ENCODE measurements around the gene ATG9A.

ATG9A gene

GRCh38 chr2:219181531-219181930 lies 47.9 kb downstream of the ATG9A start:
- Histone ChIP-seq H3K4me3 (ENCODE audit: low read length) (no peak overlapping the region), H2AFZ (ENCODE audit: low read depth, low read length) (no peak overlapping the region), H3K36me3 (replicated peaks; ENCODE audit: low read depth, low read length) (peaks cover 7% of the 10 kb centered on the region), H3K9me3 (ENCODE audit: insufficient read depth, low read length) (no peaks in the 10 kb centered on the region), H3K4me1 (ENCODE audit: low read length) (peaks cover 11% of the 10 kb centered on the region), H3K79me2 (ENCODE audit: low read length) (peaks cover 8% of the 10 kb centered on the region), H3K4me2 (ENCODE audit: low read length) (no peak overlapping the region), H3K9ac (ENCODE audit: low read length) (no peak overlapping the region), H4K20me1 (ENCODE audit: insufficient read depth, low read length) (no peaks in the 10 kb centered on the region), H3K27me3 (ENCODE audit: low read depth, low read length) (no peaks in the 10 kb centered on the region), H3K27ac (ENCODE audit: low read length) (no peak overlapping the region)
- no peak for TF ChIP-seq EZH2phosphoT487 (IDR thresholded peaks at IDR 0.05; ENCODE audit: low read depth)
- TF ChIP-seq CTCF (IDR thresholded peaks at IDR 0.05; ENCODE audit: low read depth, low read length) = no peak

GRCh38 chr2:219180961-219181360 lies 48.5 kb downstream of the ATG9A start:
- Histone ChIP-seq H3K36me3 (replicated peaks; ENCODE audit: low read depth, low read length) (peaks cover 7% of the 10 kb centered on the region), H3K4me1 (ENCODE audit: low read length) (peaks cover 9% of the 10 kb centered on the region), H3K4me2 (ENCODE audit: low read length) (no peak overlapping the region)

GRCh38 chr2:219179601-219180465 lies 49.6 kb downstream of the ATG9A start:
- no peaks in the 10 kb centered on the region for H3K27me3 ChIP-seq (ENCODE audit: low read depth, low read length)
- H4K20me1 ChIP-seq (ENCODE audit: insufficient read depth, low read length) = no peaks in the 10 kb centered on the region
- peaks cover 8% of the 10 kb centered on the region for H3K79me2 ChIP-seq (ENCODE audit: low read length)
- no peaks in the 10 kb centered on the region for H3K9me3 ChIP-seq (ENCODE audit: insufficient read depth, low read length)
- no peak overlapping the region for H3K9ac ChIP-seq (ENCODE audit: low read length)
- peak overlapping the region; percentile 99; the same call in 1 of the 2 replicates for H3K4me2 ChIP-seq (ENCODE audit: low read length)
- peaks cover 13% of the 10 kb centered on the region for H3K4me1 ChIP-seq (ENCODE audit: low read length)
- no peak overlapping the region for H3K27ac ChIP-seq (ENCODE audit: low read length)
- TF ChIP-seq CTCF (IDR thresholded peaks at IDR 0.05; ENCODE audit: low read depth, low read length) (no peak), EZH2phosphoT487 (IDR thresholded peaks at IDR 0.05; ENCODE audit: low read depth) (no peak)
- H3K4me3 ChIP-seq (ENCODE audit: low read length) = peak overlapping the region; percentile 97; the same call in 1 of the 2 replicates
- no peak overlapping the region for H2AFZ ChIP-seq (ENCODE audit: low read depth, low read length)
- peaks cover 8% of the 10 kb centered on the region for H3K36me3 ChIP-seq (replicated peaks; ENCODE audit: low read depth, low read length)

More at GRCh38 chr2:219180961-219181360, 48.5 kb downstream of the ATG9A start:
- no peaks in the 10 kb centered on the region for H3K27me3 ChIP-seq (ENCODE audit: low read depth, low read length)
- H3K9me3 ChIP-seq (ENCODE audit: insufficient read depth, low read length) = no peaks in the 10 kb centered on the region
- H3K4me3 ChIP-seq (ENCODE audit: low read length) = no peak overlapping the region
- H3K27ac ChIP-seq (ENCODE audit: low read length) = no peak overlapping the region
- H2AFZ ChIP-seq (ENCODE audit: low read depth, low read length) = no peak overlapping the region
- peaks cover 8% of the 10 kb centered on the region for H3K79me2 ChIP-seq (ENCODE audit: low read length)
- no peaks in the 10 kb centered on the region for H4K20me1 ChIP-seq (ENCODE audit: insufficient read depth, low read length)
- TF ChIP-seq EZH2phosphoT487 (IDR thresholded peaks at IDR 0.05; ENCODE audit: low read depth) (no peak), CTCF (IDR thresholded peaks at IDR 0.05; ENCODE audit: low read depth, low read length) (no peak)
- no peak overlapping the region for H3K9ac ChIP-seq (ENCODE audit: low read length)

- peaks cover 13% of the 10 kb centered on the region for H3K4me1 ChIP-seq (ENCODE audit: low read length)
- H3K27me3 ChIP-seq (ENCODE audit: low read depth, low read length) = no peaks in the 10 kb centered on the region
- H2AFZ ChIP-seq (ENCODE audit: low read depth, low read length) = no peak overlapping the region
- no peaks in the 10 kb centered on the region for H3K9me3 ChIP-seq (ENCODE audit: insufficient read depth, low read length)
- H3K27ac ChIP-seq (ENCODE audit: low read length) = peak overlapping the region; percentile 40
- H4K20me1 ChIP-seq (ENCODE audit: insufficient read depth, low read length) = no peaks in the 10 kb centered on the region
- peak overlapping the region; percentile 77 for H3K9ac ChIP-seq (ENCODE audit: low read length)
- peaks cover 13% of the 10 kb centered on the region for H3K36me3 ChIP-seq (replicated peaks; ENCODE audit: low read depth, low read length)
- peaks cover 8% of the 10 kb centered on the region for H3K79me2 ChIP-seq (ENCODE audit: low read length)
- peak overlapping the region; percentile 97 for H3K4me3 ChIP-seq (ENCODE audit: low read length)
- TF ChIP-seq EZH2phosphoT487 (IDR thresholded peaks at IDR 0.05; ENCODE audit: low read depth) (no peak), CTCF (IDR thresholded peaks at IDR 0.05; ENCODE audit: low read depth, low read length) (no peak)
- peak overlapping the region; percentile 99 for H3K4me2 ChIP-seq (ENCODE audit: low read length)
These were observed 50.9 kb downstream of the ATG9A start for GRCh38 chr2:219178377-219179175.
